ENCODE data around the gene CADM2.

- TF ChIP-seq CTCF (IDR thresholded peaks at IDR 0.05) (no peak), EZH2phosphoT487 (IDR thresholded peaks at IDR 0.05) (no peak), EZH2 (IDR thresholded peaks at IDR 0.05) (no peak)
These were observed 192.8 kb downstream of the CADM2 start for GRCh38 chr3:85151555-85151954.

Data from neural progenitor cell (in vitro differentiated cells).